ENCODE results near the gene PHACTR3. TPM values are rescaled to one million over a fixed set of nuclear protein-coding genes. Genes with fewer than 3 reads are reported as not detected.

Gene PHACTR3
- total and polyA plus RNA-seq, 2 of the 8 experiments (the other 6 are each of a cell fraction or from before 2014, with no cell fraction given): 0.05 to 0.13 TPM

- TF ChIP-seq SP4 (IDR thresholded peaks at IDR 0.05; ENCODE audit: low read length) (no peak), NANOG (IDR thresholded peaks at IDR 0.05; ENCODE audit: insufficient read depth, low read depth, low read length, poor library complexity, severe bottlenecking) (no peak), RNF2 (IDR thresholded peaks at IDR 0.05; ENCODE audit: borderline replicate concordance, low read depth, low read length, missing control alignments, poor library complexity, severe bottlenecking) (no peak), E2F6 (IDR thresholded peaks at IDR 0.05) (no peak), CHD1 (IDR thresholded peaks at IDR 0.05; ENCODE audit: low read depth, low read length) (no peak), SRF (IDR thresholded peaks at IDR 0.05; ENCODE audit: low read depth, low read length) (no peak), PHF8 (conservative IDR thresholded peaks at IDR 0.05; ENCODE audit: low read depth, low read length) (no peak), CBX5 (IDR thresholded peaks at IDR 0.05; ENCODE audit: low read depth, low read length) (no peak), HDAC2 (IDR thresholded peaks at IDR 0.05; ENCODE audit: borderline replicate concordance in 1 of 2, low read depth in 2 of 2, low read length in 2 of 2) (no peak)
These were observed 206.3 kb downstream of the PHACTR3 start (continued) for GRCh38 chr20:59810449-59811187.
